ENCODE data around the gene ANKS1B.

DNA sequence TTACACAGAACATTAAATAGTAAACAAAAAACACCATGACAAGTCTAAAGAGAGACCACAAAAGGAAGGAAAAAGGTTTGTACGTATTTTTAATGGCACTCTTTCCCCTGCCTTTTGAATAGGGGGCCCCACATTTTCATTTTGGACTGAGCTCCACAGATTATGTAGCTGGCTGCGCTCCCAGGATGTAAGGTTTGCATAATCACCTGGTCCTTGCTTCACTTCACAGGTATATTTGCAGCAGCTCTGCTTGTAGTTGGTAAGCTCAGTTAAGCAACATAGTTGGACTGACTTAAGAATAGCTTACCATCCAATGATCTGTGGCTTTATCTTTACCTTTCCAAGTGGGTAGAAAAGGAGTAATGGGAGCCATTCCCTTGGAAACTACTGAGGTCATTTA lies 885.0 kb downstream of the ANKS1B start:
- TF ChIP-seq, protein P1, sequence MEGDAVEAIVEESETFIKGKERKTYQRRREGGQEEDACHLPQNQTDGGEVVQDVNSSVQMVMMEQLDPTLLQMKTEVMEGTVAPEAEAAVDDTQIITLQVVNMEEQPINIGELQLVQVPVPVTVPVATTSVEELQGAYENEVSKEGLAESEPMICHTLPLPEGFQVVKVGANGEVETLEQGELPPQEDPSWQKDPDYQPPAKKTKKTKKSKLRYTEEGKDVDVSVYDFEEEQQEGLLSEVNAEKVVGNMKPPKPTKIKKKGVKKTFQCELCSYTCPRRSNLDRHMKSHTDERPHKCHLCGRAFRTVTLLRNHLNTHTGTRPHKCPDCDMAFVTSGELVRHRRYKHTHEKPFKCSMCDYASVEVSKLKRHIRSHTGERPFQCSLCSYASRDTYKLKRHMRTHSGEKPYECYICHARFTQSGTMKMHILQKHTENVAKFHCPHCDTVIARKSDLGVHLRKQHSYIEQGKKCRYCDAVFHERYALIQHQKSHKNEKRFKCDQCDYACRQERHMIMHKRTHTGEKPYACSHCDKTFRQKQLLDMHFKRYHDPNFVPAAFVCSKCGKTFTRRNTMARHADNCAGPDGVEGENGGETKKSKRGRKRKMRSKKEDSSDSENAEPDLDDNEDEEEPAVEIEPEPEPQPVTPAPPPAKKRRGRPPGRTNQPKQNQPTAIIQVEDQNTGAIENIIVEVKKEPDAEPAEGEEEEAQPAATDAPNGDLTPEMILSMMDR (IDR thresholded peaks at IDR 0.05) = no peak
- TF ChIP-seq POLR2A (IDR thresholded peaks at IDR 0.05) = no peak

Measured in thyroid gland (tissue), 4 donors.